NCI-H2171 treated with DMSO at 0.1 percent for 48 hours (cell line): ENCODE measurements around the gene PLAGL2.
"Not testable (repeated sequence)": the region's sequence is repeated elsewhere in the genome, so short reads cannot be mapped to it uniquely, and the experiment has no call there.

Experiments
- DNase-seq: peaks from one replicate; lab custom pipeline; 2025; lab: John Stamatoyannopoulos, UW

PLAGL2 gene

DNA sequence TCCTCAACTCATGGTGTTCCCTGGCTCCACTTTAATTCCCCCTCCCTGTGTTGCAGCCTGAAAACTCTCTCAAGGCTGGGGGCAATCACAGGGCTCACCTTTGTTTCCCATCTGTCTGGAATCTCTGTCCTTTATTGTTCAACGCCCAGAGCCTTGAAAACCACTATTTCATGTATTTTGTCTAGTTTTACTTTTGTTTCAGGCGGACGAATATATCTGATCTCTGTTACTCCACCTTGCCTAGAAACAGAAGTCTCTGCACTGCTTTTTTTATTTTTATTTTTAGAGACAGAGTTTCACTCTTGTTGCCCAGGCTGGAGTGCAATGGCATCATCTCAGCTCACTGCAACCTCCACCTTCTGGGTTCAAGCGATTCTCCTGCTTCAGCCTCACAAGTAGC lies 27.6 kb downstream of the PLAGL2 start:
- DNase-seq, result no peak

DNA sequence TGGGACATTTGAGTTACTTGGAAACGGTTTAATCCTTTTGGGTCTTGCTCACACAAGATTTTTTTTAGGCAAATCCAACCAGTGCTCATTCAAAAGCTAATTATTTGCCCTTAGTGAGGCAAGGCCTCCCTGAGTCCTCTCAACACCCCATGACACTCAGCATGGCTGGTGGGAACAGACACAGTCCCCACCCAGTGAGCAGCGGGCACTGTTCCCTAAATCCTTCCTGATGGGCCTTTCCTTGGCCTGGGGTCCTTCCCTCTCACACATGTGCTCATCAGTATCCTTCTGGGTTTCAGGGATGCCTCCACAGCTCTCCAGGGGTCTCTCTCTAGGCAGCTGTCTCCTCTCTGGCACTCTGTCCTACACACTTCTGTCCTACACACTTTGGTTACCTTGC lies 28.0 kb downstream of the PLAGL2 start:
- DNase-seq, result no peak

DNA sequence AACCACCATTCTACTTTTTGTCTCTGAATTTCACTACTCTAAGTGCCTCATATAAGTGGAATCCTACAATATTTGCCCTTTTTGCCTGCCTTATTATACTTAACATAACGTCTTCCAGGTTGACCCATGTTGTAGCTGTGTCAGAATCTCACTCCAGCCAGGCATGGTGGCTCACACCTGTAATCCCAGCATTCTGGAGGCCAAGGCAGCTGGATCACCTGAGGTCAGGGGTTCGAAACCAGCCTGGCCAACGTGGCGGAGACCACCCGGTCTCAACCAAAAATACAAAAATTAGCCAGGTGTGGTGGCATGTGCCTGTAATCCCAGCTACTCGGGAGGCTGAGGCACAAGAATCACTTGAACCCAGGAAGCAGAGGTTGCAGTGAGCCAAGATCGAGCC lies 29.8 kb downstream of the PLAGL2 start:
- DNase-seq, result not testable (repeated sequence)

DNA sequence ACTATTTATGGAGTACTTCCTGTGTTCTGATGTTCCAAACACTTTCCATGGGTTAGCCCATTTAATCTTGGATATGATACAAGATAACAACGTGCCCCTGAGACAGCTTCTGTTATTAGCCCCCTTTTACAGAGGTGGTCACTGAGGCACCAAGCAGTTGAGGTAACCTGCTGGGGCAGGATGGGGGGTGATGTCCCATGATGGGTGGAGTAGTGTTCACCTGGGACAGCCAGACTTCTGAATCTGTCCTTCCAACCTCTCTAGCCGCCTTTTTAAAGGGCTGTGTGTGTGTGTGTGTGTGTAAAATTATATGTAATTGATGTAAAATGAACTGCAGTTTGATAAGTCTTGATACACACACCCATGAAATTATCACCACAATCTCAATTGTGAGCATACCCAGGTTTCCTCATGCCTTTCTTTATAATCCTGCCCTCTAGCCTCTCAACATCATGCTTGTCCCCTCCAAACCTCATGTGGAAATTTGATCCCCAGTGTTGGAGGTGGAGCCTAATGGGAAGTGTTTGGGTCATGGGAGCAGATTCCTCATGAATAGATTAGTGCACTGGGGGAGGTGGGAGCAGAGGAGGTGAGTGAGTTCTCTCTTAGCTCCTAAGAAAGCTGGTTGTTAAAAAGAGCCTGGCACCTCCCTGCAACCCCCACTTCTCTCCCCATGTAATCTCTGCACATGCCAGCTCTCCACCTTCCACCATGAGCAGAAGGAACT lies 39.2 kb downstream of the PLAGL2 start:
- DNase-seq, result peak; percentile 40

DNA sequence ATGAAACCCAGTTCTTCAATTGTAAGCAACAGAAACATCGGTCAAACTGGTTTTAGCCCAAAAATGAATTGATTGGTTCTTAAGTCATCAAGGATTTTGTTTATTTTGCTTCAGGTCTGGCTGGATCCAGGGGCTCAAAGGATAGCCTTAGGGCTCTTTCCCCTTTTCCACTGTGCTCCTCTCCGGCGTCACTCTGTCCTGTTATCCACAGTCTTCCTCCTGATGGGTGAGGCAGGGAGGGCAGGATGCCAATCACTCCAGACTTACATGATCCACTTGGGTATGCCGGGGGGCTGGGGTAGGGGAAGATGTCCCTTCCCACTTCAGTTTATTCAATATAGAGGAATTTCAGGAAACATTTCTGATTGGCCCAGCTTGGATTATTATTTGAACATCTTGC lies 40.0 kb downstream of the PLAGL2 start:
- DNase-seq, result no peak

DNA sequence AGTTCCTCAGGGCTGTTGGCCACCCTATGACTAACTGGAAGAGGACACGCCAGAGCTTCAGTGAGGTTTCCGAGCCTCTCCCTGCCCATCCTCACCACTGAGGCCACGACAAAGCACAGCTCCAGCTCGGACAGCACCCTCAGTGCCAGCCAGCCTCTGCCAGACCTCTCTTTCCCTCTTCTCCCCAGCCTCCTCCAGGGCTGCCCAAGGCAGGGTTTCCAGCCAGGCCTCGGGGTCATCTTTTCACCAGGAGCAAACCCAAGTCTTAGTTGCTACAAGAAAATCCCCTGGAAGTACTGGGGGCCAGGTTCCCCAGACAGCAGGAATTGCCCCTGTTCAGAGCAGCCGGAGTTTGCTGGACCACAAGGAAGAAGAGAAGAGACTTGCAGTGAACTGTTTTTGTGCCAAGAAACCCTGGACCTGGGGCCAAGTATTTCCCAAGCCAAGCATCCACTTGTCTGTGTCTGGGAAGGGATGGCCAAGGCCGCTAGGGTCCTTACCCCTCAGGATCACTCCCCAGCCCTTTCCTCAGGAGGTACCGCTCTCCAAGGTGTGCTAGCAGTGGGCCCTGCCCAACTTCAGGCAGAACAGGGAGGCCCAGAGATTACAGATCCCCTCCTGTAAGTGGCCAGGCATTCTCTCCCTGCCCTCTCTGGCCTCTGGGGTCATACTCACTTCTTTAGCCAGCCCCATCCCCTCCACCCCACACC lies 41.6 kb downstream of the PLAGL2 start:
- no peak for DNase-seq

DNA sequence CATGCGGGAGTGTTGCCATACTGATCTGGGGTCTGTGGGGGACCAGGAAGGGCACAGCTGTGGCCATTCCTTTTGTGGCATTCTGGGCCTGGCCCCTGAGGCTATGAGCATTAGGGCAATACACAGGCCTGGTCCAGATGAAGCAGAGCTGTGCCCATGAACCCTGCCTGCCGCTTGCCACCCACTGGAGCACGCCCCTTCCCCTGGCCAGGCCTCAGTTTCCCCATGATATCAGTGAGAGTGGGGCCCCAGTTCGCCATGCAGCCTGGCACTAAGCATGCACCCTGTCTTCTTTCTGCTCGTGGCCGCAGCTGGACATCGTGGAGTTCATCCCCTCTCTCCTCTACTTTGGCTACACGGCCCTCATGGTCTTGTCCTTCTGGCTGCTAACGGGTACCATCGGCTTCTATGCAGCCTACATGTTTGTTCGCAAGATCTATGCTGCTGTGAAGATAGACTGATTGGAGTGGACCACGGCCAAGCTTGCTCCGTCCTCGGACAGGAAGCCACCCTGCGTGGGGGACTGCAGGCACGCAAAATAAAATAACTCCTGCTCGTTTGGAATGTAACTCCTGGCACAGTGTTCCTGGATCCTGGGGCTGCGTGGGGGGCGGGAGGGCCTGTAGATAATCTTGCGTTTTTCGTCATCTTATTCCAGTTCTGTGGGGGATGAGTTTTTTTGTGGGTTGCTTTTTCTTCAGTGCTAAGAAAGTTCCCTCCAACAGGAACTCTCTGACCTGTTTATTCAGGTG lies 42.4 kb downstream of the PLAGL2 start:
- no peak for DNase-seq

DNA sequence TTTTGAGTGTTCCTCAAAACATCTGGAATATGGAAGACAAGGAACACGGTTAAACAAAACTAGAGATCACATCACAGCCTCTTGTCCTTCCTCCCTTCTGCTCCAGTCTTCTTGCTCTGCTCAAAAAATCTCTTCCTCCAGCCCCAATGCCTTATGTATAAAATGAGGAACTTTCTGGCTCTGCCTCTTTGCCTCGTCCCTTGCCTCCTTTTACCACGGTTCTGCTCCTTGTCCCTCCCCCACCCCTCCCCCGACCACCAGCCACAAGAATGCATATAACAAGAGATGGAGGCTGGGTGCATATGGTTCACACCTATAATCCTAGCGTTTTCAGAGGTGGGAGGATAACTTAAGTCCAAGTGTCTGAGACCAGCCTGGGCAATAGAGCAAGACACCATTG lies 43.6 kb downstream of the PLAGL2 start:
- no peak for DNase-seq

DNA sequence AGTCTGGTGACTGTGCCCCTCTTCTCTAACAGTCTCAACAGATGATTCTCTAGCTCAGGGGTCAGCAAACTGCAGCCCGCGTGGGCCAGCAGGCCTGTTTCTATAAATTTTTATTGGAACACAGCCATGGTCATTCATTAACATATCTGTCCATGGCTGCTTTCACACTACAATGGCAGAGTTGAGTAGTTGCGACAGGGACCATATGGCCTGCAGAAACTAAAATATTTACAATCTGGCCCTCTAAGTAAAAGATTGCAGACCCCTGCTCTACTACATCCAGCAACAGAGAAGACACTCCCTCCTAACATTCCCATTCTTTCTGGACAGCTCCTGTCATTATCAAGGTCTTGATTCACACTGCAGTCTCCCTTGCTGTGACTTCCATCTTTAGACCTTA lies 45.2 kb downstream of the PLAGL2 start:
- DNase-seq, result no peak

DNA sequence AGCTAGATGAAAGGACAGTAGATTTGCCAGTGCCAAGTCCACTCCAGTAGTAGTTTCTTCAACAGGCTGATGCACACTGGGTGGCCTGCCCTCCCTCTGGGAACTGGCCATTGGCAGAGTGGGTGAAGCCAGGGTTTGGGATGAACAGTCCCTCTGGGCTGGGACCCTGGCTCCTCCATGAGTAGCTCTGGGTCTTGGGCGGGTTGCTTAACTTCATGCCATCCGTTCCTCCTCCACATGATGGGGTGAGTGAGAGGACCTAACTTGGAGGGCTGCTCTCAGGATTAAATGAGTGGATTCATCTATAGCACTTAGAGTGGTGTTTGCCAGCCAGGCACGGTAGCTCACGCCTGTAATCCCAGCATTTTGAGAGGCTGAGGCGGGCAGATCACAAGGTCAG lies 47.2 kb downstream of the PLAGL2 start:
- DNase-seq, result no peak

DNA sequence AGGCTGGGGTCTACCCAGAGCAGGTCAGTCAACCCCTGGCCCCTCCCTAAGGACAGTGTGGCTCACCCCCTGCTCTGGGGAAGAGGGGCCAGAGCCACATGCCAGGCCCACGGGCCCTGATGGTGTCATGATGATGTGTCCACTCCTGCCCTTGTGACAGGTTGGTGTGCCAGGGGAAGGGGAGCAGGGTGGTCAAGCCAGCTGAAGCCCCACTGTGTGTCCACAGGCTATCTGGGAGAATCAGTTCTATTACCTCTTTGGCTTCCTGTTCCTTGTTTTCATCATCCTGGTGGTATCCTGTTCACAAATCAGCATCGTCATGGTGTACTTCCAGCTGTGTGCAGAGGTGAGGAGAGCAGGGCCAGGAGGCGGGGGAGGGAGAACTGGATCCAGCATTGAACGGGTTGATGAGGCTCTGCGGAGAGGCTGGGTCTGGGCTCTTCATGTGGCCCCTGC lies 47.7 kb downstream of the PLAGL2 start:
- DNase-seq, result no peak

DNA sequence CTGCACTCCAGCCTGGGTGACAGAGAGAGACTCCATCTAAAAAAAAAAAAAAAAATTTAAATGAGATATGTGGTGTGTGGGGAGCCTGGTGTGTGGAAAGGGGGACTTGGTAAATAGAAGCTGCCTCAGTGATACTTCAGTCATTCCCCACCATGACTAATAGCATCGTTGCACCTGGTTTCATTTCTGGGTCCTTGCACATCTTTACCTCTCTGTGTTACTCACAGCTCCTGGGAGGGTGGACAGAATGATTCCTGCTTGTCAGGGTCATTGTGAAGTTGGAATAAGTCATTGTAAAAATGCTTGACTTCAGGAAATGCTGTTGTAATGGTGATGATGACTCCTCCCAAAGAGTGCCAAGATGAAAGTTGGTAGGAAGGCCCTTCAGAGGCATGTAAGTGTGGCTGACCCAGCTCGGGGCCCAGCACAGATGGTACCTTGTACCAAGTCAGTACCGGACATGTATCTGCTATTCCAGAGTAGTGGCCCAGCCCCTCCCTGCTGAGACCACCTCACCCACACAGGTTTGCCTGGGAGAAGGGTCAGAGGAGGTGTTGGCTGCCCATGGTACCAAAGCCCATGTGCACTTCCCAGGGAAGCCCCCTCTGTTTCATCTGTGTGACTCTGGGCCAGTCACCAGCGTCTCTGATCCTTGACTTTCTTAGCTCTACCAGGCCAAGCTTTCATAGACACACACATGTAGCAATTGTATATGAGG lies 48.4 kb downstream of the PLAGL2 start:
- DNase-seq, result no peak

DNA sequence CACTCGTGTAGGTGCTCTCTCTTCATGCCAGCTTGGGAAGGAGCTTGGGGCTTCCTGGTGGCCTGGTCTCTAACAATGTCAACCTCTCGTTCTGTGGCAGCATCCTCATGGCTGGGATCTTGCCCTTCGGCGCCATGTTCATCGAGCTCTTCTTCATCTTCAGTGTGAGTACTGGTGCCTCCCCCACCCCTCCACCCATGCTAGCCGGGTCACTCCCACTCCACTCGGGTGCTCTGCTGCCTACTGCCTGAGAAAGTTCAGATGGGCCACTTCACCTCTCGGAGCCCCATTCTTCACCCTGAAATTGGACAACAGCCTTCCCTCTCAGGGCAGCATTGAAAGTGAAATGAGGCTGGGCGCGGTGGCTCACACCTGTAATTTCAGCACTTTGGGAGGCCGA lies 49.2 kb downstream of the PLAGL2 start:
- DNase-seq, result no peak

DNA sequence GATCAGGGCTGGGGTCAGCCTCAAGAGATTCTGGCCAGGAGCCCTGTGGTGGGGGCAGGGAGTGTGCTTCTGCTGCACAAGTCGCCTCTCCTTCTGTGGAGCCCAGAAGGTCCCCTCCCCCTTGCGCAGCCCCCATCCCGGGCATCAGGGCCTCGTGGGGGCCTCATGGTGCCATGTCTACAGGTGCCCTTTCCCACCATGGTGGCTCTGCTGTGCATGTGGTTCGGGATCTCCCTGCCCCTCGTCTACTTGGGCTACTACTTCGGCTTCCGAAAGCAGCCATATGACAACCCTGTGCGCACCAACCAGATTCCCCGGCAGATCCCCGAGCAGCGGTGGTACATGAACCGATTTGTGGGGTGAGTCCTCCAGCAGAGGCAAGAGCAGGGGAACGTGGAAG lies 49.9 kb downstream of the PLAGL2 start:
- DNase-seq, result no peak

DNA sequence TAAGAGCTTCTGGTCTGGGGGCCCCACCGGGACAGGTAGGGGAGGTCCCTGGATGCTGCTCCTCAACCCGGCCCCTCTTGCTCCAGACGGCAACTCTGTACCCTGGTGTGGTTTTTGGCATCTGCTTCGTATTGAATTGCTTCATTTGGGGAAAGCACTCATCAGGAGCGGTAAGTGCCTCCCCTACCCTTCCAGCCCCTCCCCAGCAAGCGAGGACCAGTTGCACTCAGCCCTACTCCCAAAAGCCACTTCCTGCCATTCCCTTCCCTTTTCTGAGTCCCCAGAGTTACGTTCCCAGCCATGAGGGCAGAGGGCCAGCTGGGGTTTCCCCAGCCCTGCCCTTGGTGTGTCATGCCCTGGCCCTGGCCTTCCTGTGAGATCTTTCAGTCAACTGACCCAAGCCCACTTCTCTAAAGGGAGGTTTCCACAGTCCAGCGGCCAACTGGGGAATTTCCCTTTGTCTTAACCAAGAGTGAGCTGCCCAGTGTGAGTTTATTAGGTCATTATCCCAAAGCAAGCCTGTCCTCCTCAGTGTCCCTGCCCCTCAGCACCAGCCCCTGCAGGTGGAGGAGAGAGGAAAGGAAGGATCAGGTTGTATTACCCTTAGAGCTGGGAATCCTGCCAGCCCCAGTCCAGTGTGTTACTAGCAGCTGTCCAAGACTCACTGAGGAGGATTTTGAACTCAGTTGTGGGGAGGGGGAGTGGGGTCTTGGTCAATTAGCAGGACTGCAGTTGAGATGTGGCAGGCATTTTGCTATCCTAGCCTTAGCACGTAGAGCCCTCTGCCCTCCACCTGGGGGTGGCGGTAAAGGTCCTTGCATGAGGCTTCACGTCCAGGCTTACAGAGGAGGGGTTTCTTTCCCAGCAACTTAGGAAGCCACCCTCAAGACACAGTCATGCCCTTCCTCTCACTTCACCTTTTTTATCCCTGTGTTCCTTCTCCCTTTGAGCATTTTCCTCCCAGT lies 52.2 kb downstream of the PLAGL2 start:
- DNase-seq, result peak; percentile 76

DNA sequence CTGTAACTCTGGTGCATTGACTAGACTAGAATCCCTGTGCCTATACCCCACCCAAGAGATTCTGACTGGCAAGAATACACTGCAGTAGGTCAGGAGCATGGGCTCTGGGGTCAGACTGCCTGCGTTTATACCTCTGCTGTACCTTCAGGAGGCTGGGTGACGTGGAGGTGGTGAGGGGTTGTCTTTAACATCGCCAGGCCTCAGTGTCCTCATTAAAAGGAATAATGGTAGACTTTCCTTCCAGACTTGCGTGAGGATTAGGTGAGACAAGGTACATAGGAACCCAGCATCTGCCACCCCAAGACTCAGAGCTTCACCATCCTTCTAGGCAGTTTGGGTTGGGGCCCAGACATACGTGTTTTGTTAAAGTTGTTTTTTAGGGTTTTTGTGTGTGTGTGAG lies 53.8 kb downstream of the PLAGL2 start:
- no peak for DNase-seq

DNA sequence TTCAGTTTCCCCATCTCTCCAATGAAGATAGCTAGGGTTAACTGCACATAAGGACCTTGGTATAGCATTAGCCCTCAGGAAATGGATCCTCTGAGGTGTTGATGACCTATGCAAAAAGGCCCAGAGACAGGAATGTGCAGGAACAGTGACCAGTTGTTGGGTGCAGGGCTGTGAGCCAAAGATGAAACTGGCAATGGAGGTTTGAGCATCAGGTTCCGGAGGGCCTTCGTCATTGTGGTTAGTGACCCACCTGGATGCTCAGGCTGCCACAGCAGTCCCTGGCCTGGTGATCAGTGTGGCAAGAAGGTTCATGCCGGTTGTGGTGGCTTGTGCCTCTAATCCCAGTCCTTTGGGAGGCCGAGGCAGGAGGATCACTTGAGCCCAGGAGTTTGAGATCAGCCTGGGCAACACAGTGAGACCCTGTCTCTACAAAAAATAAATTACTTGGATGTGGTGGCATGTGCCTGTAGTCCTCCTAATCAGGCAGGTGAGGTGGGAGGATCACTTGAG lies 54.3 kb downstream of the PLAGL2 start:
- DNase-seq, result no peak

DNA sequence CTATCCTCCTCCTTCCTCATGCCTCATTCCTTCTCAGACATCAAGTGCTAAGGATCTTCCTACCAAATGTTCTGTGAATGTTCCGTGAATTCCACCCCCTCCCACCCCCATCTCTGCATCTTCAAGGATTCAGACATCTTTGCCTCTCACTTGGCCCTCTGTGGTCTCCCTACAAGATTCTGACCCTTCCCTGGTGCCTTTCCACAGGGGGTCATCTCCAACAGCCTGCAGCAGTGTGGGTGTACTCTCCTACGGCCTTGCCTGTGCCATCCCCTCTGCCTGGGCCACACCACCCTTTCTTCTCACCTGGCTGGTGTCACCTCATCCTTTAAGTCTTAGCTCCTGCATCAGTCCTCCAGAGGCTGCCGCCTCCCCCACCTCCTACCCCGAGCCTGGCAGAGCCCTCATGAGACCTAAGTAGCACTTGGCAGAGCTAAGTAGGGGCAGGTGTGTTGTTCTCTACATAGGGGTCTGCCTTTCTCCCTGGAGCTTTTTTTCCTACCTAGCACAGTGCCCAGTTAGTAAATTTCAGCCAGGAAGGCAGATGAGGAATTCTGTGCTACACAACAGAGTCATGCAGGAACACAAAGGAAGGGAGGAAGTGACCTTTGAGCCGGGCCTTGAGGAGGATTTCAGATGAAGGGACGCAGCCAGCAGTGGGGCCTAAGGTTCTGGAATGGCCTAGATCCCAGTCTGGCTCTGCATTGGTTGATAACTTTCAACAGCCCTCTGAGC lies 55.0 kb downstream of the PLAGL2 start:
- no peak for DNase-seq

DNA sequence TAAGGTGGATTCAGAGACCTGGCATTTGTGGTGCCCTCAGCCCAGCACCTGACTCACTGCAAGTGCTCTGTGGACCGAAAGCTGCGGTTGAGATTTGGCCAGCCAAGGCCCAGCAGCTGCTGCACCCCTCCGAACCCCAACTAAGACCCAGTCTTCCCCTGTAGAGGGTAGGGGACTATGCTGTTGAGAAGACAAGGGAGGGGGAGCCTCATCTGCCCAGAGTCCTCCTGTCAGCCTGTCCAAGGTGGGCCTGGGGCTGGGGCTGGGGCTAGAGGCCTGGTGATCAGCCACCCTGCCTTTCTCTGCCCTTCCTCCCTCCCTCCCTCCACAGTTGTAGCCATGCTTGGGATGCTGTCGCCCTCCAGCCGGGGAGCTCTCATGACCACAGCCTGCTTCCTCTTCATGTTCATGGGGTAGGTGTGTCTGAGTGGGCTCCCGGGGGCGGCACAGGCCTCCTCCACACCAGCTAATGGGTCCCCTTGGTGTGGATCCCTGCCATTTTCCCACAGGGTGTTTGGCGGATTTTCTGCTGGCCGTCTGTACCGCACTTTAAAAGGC lies 57.2 kb downstream of the PLAGL2 start:
- no peak for DNase-seq
